Stimulated activated CD4-positive, alpha-beta T cell treated with anti-CD3 and anti-CD28 coated beads, Interleukin-2, amount 100 ng/mL, for 24 hours (primary cell): ENCODE measurements around the gene DHX30.
"Not testable (repeated sequence)": the region's sequence is repeated elsewhere in the genome, so short reads cannot be mapped to it uniquely, and the experiment has no call there.

Experiments used
- DNase-seq, 2 donors: peaks; one replicate each; pipeline ENCODE4 v3.0.0-alpha.2; 2020

The DHX30 gene

DNA sequence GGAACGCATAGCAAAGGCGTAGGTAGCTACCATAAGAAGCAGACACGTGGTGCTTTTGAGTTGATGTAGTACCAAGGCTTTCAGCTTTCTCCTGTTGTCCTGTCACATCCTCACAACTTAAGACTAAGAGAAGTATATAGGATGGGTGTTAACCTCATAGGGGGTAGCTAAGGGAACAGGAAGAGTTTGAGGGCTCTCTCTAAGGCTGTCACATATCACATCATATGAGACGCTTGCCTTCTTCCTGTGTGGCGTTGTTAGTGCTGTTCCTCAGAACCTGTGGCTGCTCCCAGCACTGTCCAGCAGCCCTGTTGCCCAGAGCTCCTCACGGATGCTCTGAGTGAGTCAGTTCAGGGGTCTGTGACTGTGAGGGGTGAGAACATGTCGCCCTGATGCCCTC lies 14.7 kb downstream of the DHX30 start:
- DNase-seq, result no peak

- DNase-seq, result peak; percentile 79 to 82
Measured at GRCh38 chr3:47824541-47825473, 21.9 kb downstream of the DHX30 start.

GRCh38 chr3:47825590-47825989 lies 22.7 kb downstream of the DHX30 start:
- DNase-seq, result no peak

DNA sequence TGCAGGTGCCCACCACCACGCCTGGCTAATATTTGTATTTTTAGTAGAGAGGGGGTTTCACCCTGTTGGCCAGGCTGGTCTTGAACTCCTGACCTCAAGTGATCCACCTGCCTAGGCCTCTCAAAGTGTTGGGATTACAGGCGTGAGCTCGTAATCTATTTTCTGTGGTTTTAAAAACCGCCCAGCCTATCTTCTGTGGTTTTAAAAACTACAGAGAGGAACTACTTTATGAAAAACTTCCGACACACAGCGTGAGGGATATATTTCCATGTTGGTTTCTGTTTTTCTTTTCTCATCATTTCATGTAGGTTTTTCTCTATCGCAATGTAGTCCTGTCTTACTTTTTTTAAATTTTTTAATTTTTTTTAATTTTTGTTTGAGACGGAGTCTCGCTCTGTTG lies 26.5 kb downstream of the DHX30 start:
- DNase-seq, result not testable (repeated sequence)

DNA sequence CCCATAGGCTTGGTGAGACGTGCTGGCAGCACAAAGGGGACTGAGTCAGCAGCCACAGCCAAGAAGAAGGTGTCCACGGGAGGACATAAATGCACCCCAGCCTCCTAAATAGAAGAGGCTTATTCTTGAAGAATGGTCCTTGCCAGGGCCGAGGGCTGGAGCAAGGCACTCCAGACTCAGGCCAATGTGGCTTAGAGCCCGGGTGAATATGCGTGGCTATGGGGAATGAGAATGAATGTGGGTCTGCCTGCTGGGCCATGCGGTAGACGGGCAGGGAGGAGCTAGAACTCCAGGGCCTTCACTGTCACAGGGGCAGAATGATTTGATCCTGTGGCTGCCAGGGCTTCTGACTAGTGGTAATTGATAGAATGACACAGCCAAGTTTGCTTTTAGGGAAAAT lies 34.0 kb downstream of the DHX30 start:
- no peak for DNase-seq

DNA sequence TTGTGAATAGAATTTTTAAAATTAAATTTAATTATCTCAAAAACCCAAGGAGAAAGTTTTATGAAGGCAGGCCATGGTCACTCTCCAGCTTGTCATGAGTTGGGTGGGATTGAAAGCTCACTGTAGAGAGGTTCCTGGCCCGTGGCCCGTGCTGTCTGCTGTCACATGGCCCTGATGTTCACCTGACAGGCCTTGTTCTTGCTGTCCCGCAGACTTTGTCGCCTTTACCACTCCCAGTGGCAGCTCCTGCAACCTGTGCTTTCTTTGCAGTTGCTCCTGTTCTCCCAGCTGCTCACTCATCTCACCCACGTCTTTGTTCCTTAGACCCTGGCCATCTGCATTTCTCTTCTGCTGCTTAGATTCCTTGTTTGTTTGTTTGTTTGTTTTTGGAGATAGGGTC lies 35.6 kb downstream of the DHX30 start:
- DNase-seq, result no peak

DNA sequence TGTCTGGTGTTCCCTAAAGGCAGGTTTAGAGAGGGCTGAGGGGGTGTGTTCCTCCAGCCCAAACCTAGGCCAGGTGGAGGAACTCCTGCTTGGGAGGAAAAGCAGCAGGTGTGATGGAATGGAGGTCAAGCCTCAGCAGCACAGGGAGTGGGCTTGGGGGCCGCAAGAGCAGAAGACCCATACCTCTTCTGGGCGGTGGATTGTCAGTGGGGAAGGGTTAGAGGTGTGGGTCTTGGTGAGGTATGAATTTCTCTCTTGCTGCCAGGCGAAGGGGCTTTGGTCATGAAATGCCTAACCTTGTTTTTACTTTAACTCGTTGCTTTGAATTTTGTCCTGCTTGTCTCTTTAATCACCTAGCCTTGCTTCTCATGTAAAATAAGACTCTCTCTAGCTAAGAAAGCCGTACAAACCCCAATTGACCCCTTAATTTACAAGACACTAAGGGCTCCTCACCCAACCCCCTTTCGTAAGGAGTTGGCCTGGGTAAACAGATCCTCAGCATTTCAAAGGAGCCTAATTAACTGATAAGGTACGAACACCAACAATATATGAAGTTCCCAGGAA lies 38.9 kb downstream of the DHX30 start:
- DNase-seq, result no peak

GRCh38 chr3:47846186-47846879 lies 43.4 kb downstream of the DHX30 start:
- no peak for DNase-seq

GRCh38 chr3:47846880-47847248 lies 43.9 kb downstream of the DHX30 start:
- no peak for DNase-seq

DNA sequence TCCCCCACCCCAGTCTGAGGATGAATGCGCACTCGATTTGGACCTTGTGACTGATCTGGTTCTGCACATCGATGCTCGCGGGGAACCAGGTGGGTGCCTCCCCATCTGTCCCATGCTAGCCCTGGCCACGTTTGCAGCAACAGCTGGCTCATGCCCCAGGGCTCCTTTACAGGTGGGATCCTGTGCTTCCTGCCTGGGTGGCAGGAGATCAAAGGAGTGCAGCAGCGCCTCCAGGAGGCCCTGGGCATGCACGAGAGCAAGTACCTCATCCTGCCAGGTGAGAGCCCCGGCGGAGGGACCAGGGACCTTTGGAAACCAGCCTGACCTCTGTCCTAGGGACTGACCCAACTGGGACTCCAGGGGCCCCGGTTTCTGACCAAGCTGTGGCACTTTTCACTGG lies 44.3 kb downstream of the DHX30 start:
- no peak for DNase-seq

DNA sequence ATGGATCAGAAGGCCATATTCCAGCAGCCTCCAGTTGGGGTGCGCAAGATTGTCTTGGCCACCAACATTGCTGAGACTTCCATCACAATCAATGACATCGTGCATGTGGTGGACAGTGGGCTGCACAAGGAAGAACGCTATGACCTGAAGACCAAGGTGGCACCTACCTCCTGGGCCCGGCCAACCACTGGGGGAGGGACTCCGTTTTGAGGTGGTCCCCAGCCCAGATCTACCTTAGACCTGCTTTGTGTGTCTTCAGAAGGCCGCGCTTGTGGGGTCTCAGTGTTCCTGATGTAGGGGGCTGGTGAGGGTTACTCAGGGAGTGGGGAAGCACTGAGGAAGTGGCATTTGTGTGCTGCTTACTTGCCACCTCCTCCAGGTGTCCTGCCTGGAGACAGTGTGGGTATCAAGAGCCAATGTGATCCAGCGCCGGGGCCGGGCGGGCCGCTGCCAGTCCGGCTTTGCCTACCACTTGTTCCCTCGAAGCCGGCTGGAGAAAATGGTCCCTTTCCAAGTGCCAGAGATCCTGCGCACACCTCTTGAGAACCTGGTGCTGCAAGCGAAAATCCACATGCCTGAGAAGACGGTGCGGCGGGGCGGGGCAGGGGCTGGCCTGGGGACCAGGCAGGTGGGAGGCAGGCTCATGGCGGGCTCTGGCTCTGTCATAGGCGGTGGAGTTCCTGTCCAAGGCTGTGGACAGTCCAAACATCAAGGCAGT lies 45.0 kb downstream of the DHX30 start:
- no peak for DNase-seq

GRCh38 chr3:47848599-47849117 lies 45.7 kb downstream of the DHX30 start:
- no peak for DNase-seq

- DNase-seq, result no peak
Measured at GRCh38 chr3:47849186-47849698, 46.3 kb downstream of the DHX30 start.

DNA sequence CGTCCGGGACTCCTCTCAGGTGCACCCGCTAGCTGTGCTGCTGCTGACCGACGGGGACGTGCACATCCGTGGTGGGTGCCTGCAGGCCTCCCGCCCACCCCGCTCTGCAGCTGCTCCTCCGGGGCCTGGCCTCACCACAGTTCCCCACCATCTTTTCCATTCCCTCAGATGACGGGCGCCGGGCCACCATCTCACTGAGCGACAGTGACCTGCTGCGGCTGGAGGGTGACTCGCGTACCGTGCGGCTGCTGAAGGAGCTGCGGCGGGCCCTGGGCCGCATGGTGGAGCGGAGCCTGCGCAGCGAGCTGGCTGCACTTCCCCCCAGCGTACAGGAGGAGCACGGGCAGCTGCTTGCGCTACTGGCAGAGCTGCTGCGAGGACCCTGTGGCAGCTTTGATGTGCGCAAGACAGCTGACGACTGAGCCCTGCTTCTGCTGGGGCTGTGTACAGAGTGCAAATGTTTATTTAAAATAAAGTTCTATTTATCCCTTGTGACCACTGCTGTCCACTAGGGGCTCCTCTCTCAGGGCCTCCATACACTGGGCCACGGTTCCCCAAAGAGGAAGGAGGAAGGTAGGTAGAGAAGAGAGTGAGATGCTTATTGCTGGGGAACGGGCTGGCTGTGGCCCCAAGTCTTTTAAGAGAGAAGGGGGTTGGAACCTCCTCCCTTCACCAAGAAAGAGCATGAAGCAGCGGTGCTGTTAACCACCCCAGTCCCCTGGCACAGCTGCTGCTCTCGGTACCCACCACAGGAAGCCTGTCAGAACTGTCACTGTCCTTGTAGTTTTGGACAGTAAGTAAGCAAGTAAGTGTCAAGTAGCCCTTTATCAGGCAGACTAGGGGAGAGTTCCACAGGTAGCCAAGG lies 47.0 kb downstream of the DHX30 start:
- no peak for DNase-seq

GRCh38 chr3:47850564-47851410 lies 47.8 kb downstream of the DHX30 start:
- no peak for DNase-seq

DNA sequence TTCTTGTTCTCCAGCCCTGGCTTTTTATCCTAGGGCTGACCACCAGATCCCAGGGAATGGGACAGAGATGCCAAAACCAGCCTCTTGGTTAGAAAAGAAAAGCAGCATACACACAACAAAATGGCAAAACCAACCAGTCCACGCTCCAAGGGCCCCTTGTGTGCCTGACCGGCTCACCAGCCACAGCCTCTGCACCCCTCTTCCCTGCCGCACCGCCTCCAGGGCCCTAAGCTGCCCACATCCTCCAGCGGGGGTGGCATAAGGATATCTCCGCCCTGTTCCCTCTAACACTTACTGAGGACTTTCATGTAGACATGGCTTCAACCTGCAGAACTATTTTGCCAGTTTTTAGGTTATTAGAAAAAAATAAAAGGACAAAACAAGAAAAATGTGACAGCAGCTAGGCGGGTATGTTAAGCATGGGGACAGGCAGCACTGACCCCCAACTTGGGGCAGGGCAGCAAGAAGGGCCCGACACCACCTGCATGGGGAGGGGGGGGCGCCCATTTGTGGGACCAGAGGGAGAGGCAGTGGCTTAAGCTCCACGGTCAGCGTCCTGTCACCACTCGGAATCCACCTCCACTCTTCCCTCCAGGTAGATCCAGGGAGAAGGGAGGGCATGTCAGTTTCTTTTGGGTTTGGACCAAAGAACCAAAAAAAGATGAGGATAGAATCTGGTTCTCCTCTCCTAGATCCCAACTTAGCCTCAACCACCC lies 49.1 kb downstream of the DHX30 start:
- no peak for DNase-seq

GRCh38 chr3:47852604-47853602 lies 50.0 kb downstream of the DHX30 start:
- no peak for DNase-seq

- DNase-seq, result no peak
Measured at GRCh38 chr3:47854267-47854666, 51.3 kb downstream of the DHX30 start.
